Neural cell (in vitro differentiated cells): Measurements from ENCODE around the gene TMEM80. TPM values are rescaled to one million over a fixed set of nuclear protein-coding genes. Genes with fewer than 3 reads are reported as not detected.

ENCODE experiments used
- H2AFZ ChIP-seq: fragments of 200-600, 300-800 bp; sonication (generic), shearing (Covaris generic); 2 replicates; pipeline ENCODE4 v1.6.0; 2014; ENCODE audit warnings: low read depth, mild to moderate bottlenecking, antibody characterized with exemption, low read length, moderate library complexity
- H3F3A ChIP-seq: fragments of 200-600 bp; shearing (Covaris generic); 2 replicates; pipeline ENCODE4 v1.6.1; 2016; ENCODE audit warnings: mild to moderate bottlenecking, moderate library complexity, mixed read lengths, antibody characterized with exemption, low read length; ENCODE audit not compliant: insufficient read depth, poor library complexity, severe bottlenecking
- H3K27ac ChIP-seq: fragments of 200-600, 300-800 bp; sonication (generic), shearing (Covaris generic); 2 replicates; pipeline ENCODE4 v1.5.1; 2014; ENCODE audit warnings: mild to moderate bottlenecking, low read length, moderate library complexity
- H3K27me3 ChIP-seq: fragments of 300-800, 200-600 bp; sonication (generic), shearing (Covaris generic); 2 replicates; pipeline ENCODE4 v1.6.0; 2014; ENCODE audit warnings: mild to moderate bottlenecking, low read depth, low read length, moderate library complexity; ENCODE audit not compliant: insufficient read depth
- H3K36me3 ChIP-seq: fragments of 300-800, 200-600 bp; sonication (generic), shearing (Covaris generic); 2 replicates; pipeline ENCODE4 v1.5.1; 2014; ENCODE audit warnings: mild to moderate bottlenecking, antibody characterized with exemption, low read length, moderate library complexity; ENCODE audit not compliant: insufficient read depth
- H3K4me2 ChIP-seq: fragments of 300-800, 200-600 bp; sonication (generic), shearing (Covaris generic); 2 replicates; pipeline ENCODE4 v1.6.0; 2014; ENCODE audit warnings: mild to moderate bottlenecking, low read length
- H3K4me3 ChIP-seq: fragments of 300-800, 200-600 bp; sonication (generic), shearing (Covaris generic); 2 replicates; pipeline ENCODE4 v1.5.1; 2014; ENCODE audit warnings: mild to moderate bottlenecking, low read length, moderate library complexity
- H3K79me2 ChIP-seq: fragments of 200-600 bp; shearing (Covaris generic); replicated peaks from 2 replicates; pipeline ENCODE4 v1.6.0; 2014; ENCODE audit warnings: mild to moderate bottlenecking, low read length, moderate library complexity; ENCODE audit not compliant: insufficient read depth
- H3K9ac ChIP-seq: fragments of 300-800, 200-600 bp; sonication (generic), shearing (Covaris generic); 2 replicates; pipeline ENCODE4 v1.6.1; 2016; ENCODE audit warnings: mild to moderate bottlenecking, low read length, mixed read lengths
- H3K9me2 ChIP-seq: fragments of 200-600 bp; shearing (Covaris generic); 2 replicates; pipeline ENCODE4 v1.6.1; 2016; ENCODE audit warnings: mild to moderate bottlenecking, low read length, mixed read lengths; ENCODE audit not compliant: insufficient read depth
- H3K9me3 ChIP-seq: fragments of 200-600, 300-800 bp; sonication (generic), shearing (Covaris generic); 2 replicates; pipeline ENCODE4 v1.6.1; 2016; ENCODE audit warnings: mild to moderate bottlenecking, mixed run types, low read length, moderate library complexity, mixed read lengths
- H4K20me1 ChIP-seq: fragments of 200-600 bp; shearing (Covaris generic); 2 replicates; pipeline ENCODE4 v1.6.1; 2016; ENCODE audit warnings: mild to moderate bottlenecking, mixed run types; ENCODE audit not compliant: insufficient read depth
- EP300 ChIP-seq: fragments of 450-650 bp; conservative IDR thresholded peaks from 2 replicates; pipeline ENCODE4 v1.6.1; 2014; ENCODE audit warnings: antibody characterized with exemption, mild to moderate bottlenecking, moderate library complexity; ENCODE audit not compliant: poor library complexity, severe bottlenecking
- EZH2 ChIP-seq: fragments of 200-600, 300-800 bp; shearing (Covaris generic), sonication (generic); IDR thresholded peaks from 2 replicates; pipeline ENCODE4 v1.6.1; 2014; ENCODE audit warnings: antibody characterized with exemption, low read length, borderline replicate concordance, mild to moderate bottlenecking; ENCODE audit not compliant: insufficient read depth, poor library complexity, severe bottlenecking
- MXI1 ChIP-seq: fragments of 450-650 bp; conservative IDR thresholded peaks from 2 replicates; pipeline ENCODE4 v1.6.1; 2014; ENCODE audit warnings: antibody characterized with exemption, mild to moderate bottlenecking; ENCODE audit not compliant: poor library complexity, severe bottlenecking
- POLR2AphosphoS5 ChIP-seq: IDR thresholded peaks from 2 replicates; pipeline ENCODE4 v1.6.1; 2012
- RAD21 ChIP-seq: fragments of 450-650 bp; conservative IDR thresholded peaks from 2 replicates; pipeline ENCODE4 v1.6.1; 2014; ENCODE audit warnings: antibody characterized with exemption, mild to moderate bottlenecking, moderate library complexity
- SMC3 ChIP-seq: fragments of 450-650 bp; conservative IDR thresholded peaks from 2 replicates; pipeline ENCODE4 v1.6.1; 2014; ENCODE audit warnings: antibody characterized with exemption, mild to moderate bottlenecking, moderate library complexity; ENCODE audit not compliant: poor library complexity
- TAF1 ChIP-seq: IDR thresholded peaks from 2 replicates; pipeline ENCODE4 v1.6.1; 2012; ENCODE audit warnings: low read depth
- polyA plus RNA-seq: library from polyadenylated mRNA; depleted of rRNA; stranded (reverse); fragments of >200 nt; gene quantifications from 2 replicates; pipeline ENCODE4 v1.2.3, GENCODE V29; 2014
- TF ChIP-seq, protein P1 (sequence below): IDR thresholded peaks from 2 replicates; pipeline ENCODE4 v1.6.1; 2012; ENCODE audit warnings: borderline replicate concordance
- TF ChIP-seq, protein P2 (sequence below): fragments of 450-650 bp; IDR thresholded peaks from 2 replicates; pipeline ENCODE4 v1.5.1; 2014; ENCODE audit warnings: antibody characterized with exemption, mild to moderate bottlenecking, moderate library complexity; ENCODE audit not compliant: poor library complexity, severe bottlenecking

Gene TMEM80
- polyA plus RNA-seq, 1 donor from 2014 or later: 23.1 TPM

GRCh38 chr11:720017-720641, 24.5 kb downstream of the TMEM80 start:
- H3K9ac ChIP-seq: no peak overlapping the region
- H3K4me3 ChIP-seq: no peak overlapping the region
- H2AFZ ChIP-seq: no peak overlapping the region
- H3F3A ChIP-seq: no peaks in the 10 kb centered on the region
- H3K9me3 ChIP-seq: no peaks in the 10 kb centered on the region
- H3K79me2 ChIP-seq: no peaks in the 10 kb centered on the region
- peaks cover 29% of the 10 kb centered on the region for H3K27me3 ChIP-seq
- H3K9me2 ChIP-seq: no peaks in the 10 kb centered on the region
- no peaks in the 10 kb centered on the region for H3K36me3 ChIP-seq
- TF ChIP-seq, protein P1, sequence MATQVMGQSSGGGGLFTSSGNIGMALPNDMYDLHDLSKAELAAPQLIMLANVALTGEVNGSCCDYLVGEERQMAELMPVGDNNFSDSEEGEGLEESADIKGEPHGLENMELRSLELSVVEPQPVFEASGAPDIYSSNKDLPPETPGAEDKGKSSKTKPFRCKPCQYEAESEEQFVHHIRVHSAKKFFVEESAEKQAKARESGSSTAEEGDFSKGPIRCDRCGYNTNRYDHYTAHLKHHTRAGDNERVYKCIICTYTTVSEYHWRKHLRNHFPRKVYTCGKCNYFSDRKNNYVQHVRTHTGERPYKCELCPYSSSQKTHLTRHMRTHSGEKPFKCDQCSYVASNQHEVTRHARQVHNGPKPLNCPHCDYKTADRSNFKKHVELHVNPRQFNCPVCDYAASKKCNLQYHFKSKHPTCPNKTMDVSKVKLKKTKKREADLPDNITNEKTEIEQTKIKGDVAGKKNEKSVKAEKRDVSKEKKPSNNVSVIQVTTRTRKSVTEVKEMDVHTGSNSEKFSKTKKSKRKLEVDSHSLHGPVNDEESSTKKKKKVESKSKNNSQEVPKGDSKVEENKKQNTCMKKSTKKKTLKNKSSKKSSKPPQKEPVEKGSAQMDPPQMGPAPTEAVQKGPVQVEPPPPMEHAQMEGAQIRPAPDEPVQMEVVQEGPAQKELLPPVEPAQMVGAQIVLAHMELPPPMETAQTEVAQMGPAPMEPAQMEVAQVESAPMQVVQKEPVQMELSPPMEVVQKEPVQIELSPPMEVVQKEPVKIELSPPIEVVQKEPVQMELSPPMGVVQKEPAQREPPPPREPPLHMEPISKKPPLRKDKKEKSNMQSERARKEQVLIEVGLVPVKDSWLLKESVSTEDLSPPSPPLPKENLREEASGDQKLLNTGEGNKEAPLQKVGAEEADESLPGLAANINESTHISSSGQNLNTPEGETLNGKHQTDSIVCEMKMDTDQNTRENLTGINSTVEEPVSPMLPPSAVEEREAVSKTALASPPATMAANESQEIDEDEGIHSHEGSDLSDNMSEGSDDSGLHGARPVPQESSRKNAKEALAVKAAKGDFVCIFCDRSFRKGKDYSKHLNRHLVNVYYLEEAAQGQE: no peak
- TF ChIP-seq MXI1 (no peak), EZH2 (no peak), EP300 (no peak), POLR2AphosphoS5 (no peak), SMC3 (no peak), TAF1 (no peak)
- TF ChIP-seq, protein P2, sequence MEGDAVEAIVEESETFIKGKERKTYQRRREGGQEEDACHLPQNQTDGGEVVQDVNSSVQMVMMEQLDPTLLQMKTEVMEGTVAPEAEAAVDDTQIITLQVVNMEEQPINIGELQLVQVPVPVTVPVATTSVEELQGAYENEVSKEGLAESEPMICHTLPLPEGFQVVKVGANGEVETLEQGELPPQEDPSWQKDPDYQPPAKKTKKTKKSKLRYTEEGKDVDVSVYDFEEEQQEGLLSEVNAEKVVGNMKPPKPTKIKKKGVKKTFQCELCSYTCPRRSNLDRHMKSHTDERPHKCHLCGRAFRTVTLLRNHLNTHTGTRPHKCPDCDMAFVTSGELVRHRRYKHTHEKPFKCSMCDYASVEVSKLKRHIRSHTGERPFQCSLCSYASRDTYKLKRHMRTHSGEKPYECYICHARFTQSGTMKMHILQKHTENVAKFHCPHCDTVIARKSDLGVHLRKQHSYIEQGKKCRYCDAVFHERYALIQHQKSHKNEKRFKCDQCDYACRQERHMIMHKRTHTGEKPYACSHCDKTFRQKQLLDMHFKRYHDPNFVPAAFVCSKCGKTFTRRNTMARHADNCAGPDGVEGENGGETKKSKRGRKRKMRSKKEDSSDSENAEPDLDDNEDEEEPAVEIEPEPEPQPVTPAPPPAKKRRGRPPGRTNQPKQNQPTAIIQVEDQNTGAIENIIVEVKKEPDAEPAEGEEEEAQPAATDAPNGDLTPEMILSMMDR: no peak
- H4K20me1 ChIP-seq: no peaks in the 10 kb centered on the region
- no peak overlapping the region for H3K4me2 ChIP-seq
- no peak overlapping the region for H3K27ac ChIP-seq

DNA sequence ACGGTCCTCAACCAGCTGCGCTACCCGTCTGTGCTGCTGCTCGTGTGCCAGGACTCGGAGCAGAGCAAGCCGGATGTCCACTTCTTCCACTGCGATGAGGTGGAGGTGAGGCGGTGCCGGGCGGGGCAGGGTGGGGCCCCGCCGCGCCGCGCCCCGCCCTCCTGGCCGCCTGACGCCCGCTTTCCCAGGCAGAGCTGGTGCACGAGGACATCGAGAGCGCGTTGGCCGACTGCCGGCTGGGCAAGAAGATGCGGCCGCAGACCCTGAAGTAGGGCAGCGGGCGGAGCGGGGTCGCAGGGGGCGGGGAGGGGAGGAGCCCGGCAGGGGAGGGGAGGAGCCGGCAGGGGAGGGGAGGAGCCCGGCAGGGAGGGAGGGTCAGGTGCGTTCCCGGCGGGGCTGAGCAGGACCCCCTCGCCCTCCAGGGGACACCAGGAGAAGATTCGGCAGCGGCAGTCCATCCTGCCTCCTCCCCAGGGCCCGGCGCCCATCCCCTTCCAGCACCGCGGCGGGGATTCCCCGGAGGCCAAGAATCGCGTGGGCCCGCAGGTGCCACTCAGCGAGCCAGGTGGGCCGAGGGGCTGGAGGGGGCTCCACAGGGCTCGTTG, 25.1 kb downstream of the TMEM80 start:
- Histone ChIP-seq H3K27me3 (peaks cover 36% of the 10 kb centered on the region), H4K20me1 (no peaks in the 10 kb centered on the region), H3K9me2 (no peaks in the 10 kb centered on the region), H3K9ac (no peak overlapping the region), H3K4me2 (no peak overlapping the region), H3F3A (no peaks in the 10 kb centered on the region), H2AFZ (no peak overlapping the region), H3K27ac (no peak overlapping the region), H3K9me3 (no peaks in the 10 kb centered on the region), H3K79me2 (no peaks in the 10 kb centered on the region), H3K36me3 (no peaks in the 10 kb centered on the region), H3K4me3 (no peak overlapping the region)
- TF ChIP-seq SMC3 (no peak), MXI1 (no peak), RAD21 (no peak), POLR2AphosphoS5 (no peak), EZH2 (no peak), EP300 (no peak), TAF1 (no peak)
- TF ChIP-seq, protein P1: no peak
- TF ChIP-seq, protein P2: no peak
